Fibroblast of lung (primary cell): ENCODE data around the gene HGFAC. TPM values are rescaled to one million over a fixed set of nuclear protein-coding genes. Genes with fewer than 3 reads are reported as not detected.

ENCODE experiments used
- DNase-seq, 2 donors: peaks; one replicate each; pipeline versions ENCODE4 v3.0.0 to v3.0.0-alpha.2; 2010; ENCODE audit warnings: low read depth in 2 of 2
- H2AFZ ChIP-seq: 2 replicates; pipeline ENCODE4 v1.5.1; 2012; ENCODE audit warnings: low read length, control low read depth, inconsistent platforms
- H3K27ac ChIP-seq: 2 replicates; pipeline ENCODE4 v1.5.1; 2011; ENCODE audit warnings: low read length, control low read depth; ENCODE audit not compliant: insufficient read depth
- H3K27me3 ChIP-seq: 2 replicates; pipeline ENCODE4 v1.5.1; 2011; ENCODE audit warnings: mild to moderate bottlenecking, low read length; ENCODE audit not compliant: control insufficient read depth, insufficient read depth
- H3K36me3 ChIP-seq: 2 replicates; pipeline ENCODE4 v1.5.1; 2011; ENCODE audit warnings: low read length; ENCODE audit not compliant: control insufficient read depth, insufficient read depth
- H3K4me1 ChIP-seq: 2 replicates; pipeline ENCODE4 v1.5.1; 2011; ENCODE audit warnings: low read length; ENCODE audit not compliant: control insufficient read depth, insufficient read depth; ENCODE audit errors: extremely low read depth
- H3K4me2 ChIP-seq: 2 replicates; pipeline ENCODE4 v1.5.1; 2011; ENCODE audit warnings: low read length, control low read depth; ENCODE audit not compliant: insufficient read depth; ENCODE audit errors: extremely low read depth
- H3K4me3 ChIP-seq, 4 experiments: fragments of 200-600 bp in 1 of 4; sonication (generic) in 1 of 4; replicated peaks in 1 of 4; 2 replicates each; pipeline ENCODE4 v1.5.1; 2011 to 2016; ENCODE audit warnings: low read length in 4 of 4, low read depth in 3 of 4, mild to moderate bottlenecking in 3 of 4, control low read depth in 2 of 4, inconsistent platforms in 1 of 4, mixed read lengths in 1 of 4; ENCODE audit not compliant: insufficient read depth in 1 of 4; ENCODE audit errors: control extremely low read depth in 1 of 4
- H3K79me2 ChIP-seq: 2 replicates; pipeline ENCODE4 v1.5.1; 2012; ENCODE audit warnings: mild to moderate bottlenecking, low read length, inconsistent platforms; ENCODE audit not compliant: control insufficient read depth, insufficient read depth
- H3K9ac ChIP-seq: 2 replicates; pipeline ENCODE4 v1.5.1; 2011; ENCODE audit warnings: mild to moderate bottlenecking, low read length, control low read depth; ENCODE audit not compliant: insufficient read depth
- H3K9me3 ChIP-seq: 2 replicates; pipeline ENCODE4 v1.5.1; 2012; ENCODE audit warnings: low read depth, low read length; ENCODE audit not compliant: control insufficient read depth, insufficient read depth
- H4K20me1 ChIP-seq: 2 replicates; pipeline ENCODE4 v1.5.1; 2011; ENCODE audit warnings: low read length; ENCODE audit not compliant: control insufficient read depth, insufficient read depth; ENCODE audit errors: extremely low read depth
- EZH2 ChIP-seq: IDR thresholded peaks from 2 replicates; pipeline ENCODE4 v1.5.1; 2012; ENCODE audit warnings: low read length, control low read depth, mild to moderate bottlenecking; ENCODE audit errors: missing control alignments
- polyA plus RNA-seq, 2 donors: library from polyadenylated mRNA; depleted of rRNA in 1 of 2; stranded (reverse) in 1 of 2; unstranded in 1 of 2; fragments of >200 nt; gene quantifications; 2 replicates each; pipeline ENCODE4 v1.2.1, GENCODE V29; 2011 to 2012; ENCODE audit warnings: missing spikeins in 1 of 2
- total RNA-seq: library from RNA; depleted of rRNA; stranded (reverse); fragments of >200 nt; gene quantifications from 2 replicates; pipeline ENCODE4 v1.2.1, GENCODE V29; 2014
- TF ChIP-seq, protein P1 (sequence below), 2 donors: IDR thresholded peaks in 1 of 2; conservative IDR thresholded peaks in 1 of 2; 1 replicate in 1 of 2; 2 replicates in 1 of 2; pipeline ENCODE4 v1.5.1; 2011 to 2012; ENCODE audit warnings: low read length in 2 of 2, control low read depth in 1 of 2, inconsistent platforms in 1 of 2, low read depth in 1 of 2, mild to moderate bottlenecking in 1 of 2

HGFAC gene
- total and polyA plus RNA-seq, 2 donors (not counting 1 experiment from before 2014, with no cell fraction given), result 0.33 TPM; not detected in 1

DNA sequence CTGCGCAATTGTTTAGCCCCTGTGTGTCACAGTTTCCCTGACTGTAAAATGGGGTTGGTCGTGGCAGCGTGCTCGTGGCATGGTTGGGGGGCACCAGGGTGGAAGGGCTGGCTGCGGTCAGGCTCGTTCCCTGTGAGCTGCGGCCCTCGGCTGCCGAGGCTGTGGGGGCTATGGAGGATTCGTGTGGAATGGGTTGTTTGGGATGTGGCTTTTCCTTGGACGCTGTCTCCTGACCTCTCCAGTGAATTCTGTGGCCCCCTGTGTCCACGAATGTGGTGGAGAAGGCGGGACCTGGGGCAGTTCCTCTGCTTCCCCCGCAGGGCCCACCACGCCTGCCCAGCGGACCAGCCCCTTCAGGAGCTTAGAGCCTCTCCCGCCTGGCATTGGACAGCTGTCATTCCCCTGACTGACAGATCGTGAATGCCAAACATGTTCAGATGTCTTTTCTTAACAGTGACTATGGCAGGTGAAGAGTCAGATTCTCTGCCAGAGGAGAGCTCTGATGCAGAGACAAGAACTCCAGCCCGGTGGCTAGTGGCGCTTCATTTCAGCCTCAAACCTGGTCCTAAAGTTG lies 17.2 kb upstream of the HGFAC start:
- no peak for DNase-seq
- Histone ChIP-seq H3K27me3 (no peaks in the 10 kb centered on the region), H3K9me3 (no peaks in the 10 kb centered on the region), H3K36me3 (no peaks in the 10 kb centered on the region), H3K27ac (no peak overlapping the region), H3K4me2 (no peak overlapping the region), H3K9ac (no peak overlapping the region), H3K4me1 (no peaks in the 10 kb centered on the region), H3K79me2 (no peaks in the 10 kb centered on the region), H4K20me1 (no peaks in the 10 kb centered on the region), H2AFZ (no peak overlapping the region), H3K4me3 (no peak overlapping the region)
- TF ChIP-seq, protein P1, sequence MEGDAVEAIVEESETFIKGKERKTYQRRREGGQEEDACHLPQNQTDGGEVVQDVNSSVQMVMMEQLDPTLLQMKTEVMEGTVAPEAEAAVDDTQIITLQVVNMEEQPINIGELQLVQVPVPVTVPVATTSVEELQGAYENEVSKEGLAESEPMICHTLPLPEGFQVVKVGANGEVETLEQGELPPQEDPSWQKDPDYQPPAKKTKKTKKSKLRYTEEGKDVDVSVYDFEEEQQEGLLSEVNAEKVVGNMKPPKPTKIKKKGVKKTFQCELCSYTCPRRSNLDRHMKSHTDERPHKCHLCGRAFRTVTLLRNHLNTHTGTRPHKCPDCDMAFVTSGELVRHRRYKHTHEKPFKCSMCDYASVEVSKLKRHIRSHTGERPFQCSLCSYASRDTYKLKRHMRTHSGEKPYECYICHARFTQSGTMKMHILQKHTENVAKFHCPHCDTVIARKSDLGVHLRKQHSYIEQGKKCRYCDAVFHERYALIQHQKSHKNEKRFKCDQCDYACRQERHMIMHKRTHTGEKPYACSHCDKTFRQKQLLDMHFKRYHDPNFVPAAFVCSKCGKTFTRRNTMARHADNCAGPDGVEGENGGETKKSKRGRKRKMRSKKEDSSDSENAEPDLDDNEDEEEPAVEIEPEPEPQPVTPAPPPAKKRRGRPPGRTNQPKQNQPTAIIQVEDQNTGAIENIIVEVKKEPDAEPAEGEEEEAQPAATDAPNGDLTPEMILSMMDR (conservative IDR thresholded peaks at IDR 0.05 in 1 of 2, IDR thresholded peaks at IDR 0.05 in 1 of 2; ENCODE audit: low read depth in 1 of 2, low read length in 2 of 2), result no peak

DNA sequence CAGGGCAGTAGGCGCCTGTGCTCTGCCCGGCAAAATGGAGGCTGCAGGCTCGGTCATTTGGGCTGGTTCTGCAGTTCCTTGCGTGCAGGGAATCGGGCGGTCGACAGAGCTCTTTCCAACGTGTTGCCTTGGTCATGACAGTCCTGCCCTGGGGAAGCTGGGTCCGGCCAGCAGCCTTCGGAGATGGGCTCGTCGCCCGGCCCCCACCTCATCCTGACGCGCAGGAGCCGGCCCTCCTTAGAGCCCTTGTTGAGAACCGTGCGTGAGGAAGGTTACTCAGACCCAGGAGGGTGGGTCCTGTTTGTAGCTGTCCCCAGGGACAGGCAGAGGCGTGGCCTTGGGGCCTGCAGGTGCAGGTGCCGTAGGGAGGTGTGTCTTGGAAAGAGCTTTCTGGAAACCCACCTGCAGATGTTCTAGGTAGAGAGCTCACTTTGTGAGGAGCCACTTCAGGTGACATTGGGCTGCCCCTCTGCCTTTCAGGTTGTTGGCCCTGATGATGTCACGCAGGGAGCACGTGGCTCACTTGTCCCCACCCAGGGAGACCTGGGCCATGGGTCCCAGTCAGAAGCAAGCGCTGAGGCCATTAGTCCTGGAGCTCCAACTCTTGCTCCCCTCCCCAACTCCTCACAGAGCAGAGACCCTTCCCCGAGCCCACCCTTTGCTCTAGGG lies 15.2 kb upstream of the HGFAC start:
- Histone ChIP-seq H3K27ac (no peak overlapping the region), H3K4me1 (no peaks in the 10 kb centered on the region), H3K4me3 (no peak overlapping the region), H3K9me3 (no peaks in the 10 kb centered on the region), H3K79me2 (no peaks in the 10 kb centered on the region), H3K27me3 (no peaks in the 10 kb centered on the region), H4K20me1 (no peaks in the 10 kb centered on the region), H3K9ac (no peak overlapping the region), H2AFZ (no peak overlapping the region), H3K36me3 (no peaks in the 10 kb centered on the region), H3K4me2 (no peak overlapping the region)
- TF ChIP-seq EZH2, result no peak
- TF ChIP-seq, protein P1 (conservative IDR thresholded peaks at IDR 0.05 in 1 of 2, IDR thresholded peaks at IDR 0.05 in 1 of 2; ENCODE audit: low read depth in 1 of 2, low read length in 2 of 2), result no peak
- no peak for DNase-seq

- TF ChIP-seq, protein P1 (conservative IDR thresholded peaks at IDR 0.05 in 1 of 2, IDR thresholded peaks at IDR 0.05 in 1 of 2; ENCODE audit: low read depth in 1 of 2, low read length in 2 of 2), result no peak
- TF ChIP-seq EZH2, result no peak
- Histone ChIP-seq H3K4me1 (no peaks in the 10 kb centered on the region), H3K27me3 (no peaks in the 10 kb centered on the region), H3K9ac (no peak overlapping the region), H4K20me1 (no peaks in the 10 kb centered on the region), H2AFZ (no peak overlapping the region), H3K9me3 (no peaks in the 10 kb centered on the region), H3K36me3 (no peaks in the 10 kb centered on the region), H3K4me3 (no peak overlapping the region), H3K79me2 (no peaks in the 10 kb centered on the region), H3K27ac (no peak overlapping the region), H3K4me2 (no peak overlapping the region)
- DNase-seq, result no peak
Observed at GRCh38 chr4:3427134-3427476, 14.7 kb upstream of the HGFAC start.
